ENCODE results near the gene IMMP2L. TPM values are rescaled to one million over a fixed set of nuclear protein-coding genes. Genes with fewer than 3 reads are reported as not detected.

IMMP2L gene
- total and polyA plus RNA-seq, 4 donors, result 7.3 to 21.1 (median 12.4) TPM

DNA sequence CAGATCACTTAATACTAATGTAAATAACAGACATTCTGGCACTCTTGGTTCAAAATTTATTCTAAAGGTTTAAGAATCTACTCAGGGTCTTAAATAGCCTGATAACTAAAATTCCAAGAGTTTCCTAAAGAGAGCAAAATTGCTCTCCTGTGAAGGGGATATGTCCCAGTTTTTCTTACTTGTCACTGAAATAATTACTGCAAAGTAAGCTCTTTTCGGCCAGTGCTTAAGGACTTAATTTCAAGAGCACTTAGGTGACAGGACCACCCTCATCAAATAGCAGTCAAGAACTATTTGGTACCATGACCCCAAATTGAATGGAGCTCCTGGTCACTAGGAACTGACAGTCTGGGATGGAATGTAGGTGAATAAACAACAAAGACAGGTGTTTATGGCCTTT is 1.8 kb upstream of the IMMP2L start:
- no peaks in the 10 kb centered on the region for H3K27me3 ChIP-seq (ENCODE audit: control insufficient read depth in 4 of 4, insufficient read depth in 4 of 4, low read length in 3 of 4)
- WGBS, result 0% methylated on average over 1 of the region's 1 CpG
- no peak overlapping the region for H3K4me3 ChIP-seq (ENCODE audit: low read depth in 1 of 3, low read length in 3 of 3)
- no peak overlapping the region for H3K9ac ChIP-seq (ENCODE audit: low read depth in 1 of 2, low read length in 2 of 2)
- H3K36me3 ChIP-seq (ENCODE audit: control insufficient read depth in 4 of 4, insufficient read depth in 3 of 4, low read depth in 1 of 4, low read length in 3 of 4), result no peaks in the 10 kb centered on the region
- H3K27ac ChIP-seq (ENCODE audit: low read depth in 1 of 2, low read length in 2 of 2), result no peak overlapping the region
- TF ChIP-seq JUND (IDR thresholded peaks at IDR 0.05) (no peak), NR2F2 (IDR thresholded peaks at IDR 0.05) (no peak), SP1 (IDR thresholded peaks at IDR 0.05) (no peak), EGR1 (IDR thresholded peaks at IDR 0.05; ENCODE audit: low read depth in 2 of 2) (no peak), HNF4G (IDR thresholded peaks at IDR 0.05) (no peak), RAD21 (IDR thresholded peaks at IDR 0.05) (no peak)
- TF ChIP-seq, protein P1, sequence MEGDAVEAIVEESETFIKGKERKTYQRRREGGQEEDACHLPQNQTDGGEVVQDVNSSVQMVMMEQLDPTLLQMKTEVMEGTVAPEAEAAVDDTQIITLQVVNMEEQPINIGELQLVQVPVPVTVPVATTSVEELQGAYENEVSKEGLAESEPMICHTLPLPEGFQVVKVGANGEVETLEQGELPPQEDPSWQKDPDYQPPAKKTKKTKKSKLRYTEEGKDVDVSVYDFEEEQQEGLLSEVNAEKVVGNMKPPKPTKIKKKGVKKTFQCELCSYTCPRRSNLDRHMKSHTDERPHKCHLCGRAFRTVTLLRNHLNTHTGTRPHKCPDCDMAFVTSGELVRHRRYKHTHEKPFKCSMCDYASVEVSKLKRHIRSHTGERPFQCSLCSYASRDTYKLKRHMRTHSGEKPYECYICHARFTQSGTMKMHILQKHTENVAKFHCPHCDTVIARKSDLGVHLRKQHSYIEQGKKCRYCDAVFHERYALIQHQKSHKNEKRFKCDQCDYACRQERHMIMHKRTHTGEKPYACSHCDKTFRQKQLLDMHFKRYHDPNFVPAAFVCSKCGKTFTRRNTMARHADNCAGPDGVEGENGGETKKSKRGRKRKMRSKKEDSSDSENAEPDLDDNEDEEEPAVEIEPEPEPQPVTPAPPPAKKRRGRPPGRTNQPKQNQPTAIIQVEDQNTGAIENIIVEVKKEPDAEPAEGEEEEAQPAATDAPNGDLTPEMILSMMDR (IDR thresholded peaks at IDR 0.05; ENCODE audit: low read depth, low read length, missing input control), result no peak
- TF ChIP-seq, protein P2, sequence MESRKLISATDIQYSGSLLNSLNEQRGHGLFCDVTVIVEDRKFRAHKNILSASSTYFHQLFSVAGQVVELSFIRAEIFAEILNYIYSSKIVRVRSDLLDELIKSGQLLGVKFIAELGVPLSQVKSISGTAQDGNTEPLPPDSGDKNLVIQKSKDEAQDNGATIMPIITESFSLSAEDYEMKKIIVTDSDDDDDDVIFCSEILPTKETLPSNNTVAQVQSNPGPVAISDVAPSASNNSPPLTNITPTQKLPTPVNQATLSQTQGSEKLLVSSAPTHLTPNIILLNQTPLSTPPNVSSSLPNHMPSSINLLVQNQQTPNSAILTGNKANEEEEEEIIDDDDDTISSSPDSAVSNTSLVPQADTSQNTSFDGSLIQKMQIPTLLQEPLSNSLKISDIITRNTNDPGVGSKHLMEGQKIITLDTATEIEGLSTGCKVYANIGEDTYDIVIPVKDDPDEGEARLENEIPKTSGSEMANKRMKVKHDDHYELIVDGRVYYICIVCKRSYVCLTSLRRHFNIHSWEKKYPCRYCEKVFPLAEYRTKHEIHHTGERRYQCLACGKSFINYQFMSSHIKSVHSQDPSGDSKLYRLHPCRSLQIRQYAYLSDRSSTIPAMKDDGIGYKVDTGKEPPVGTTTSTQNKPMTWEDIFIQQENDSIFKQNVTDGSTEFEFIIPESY (IDR thresholded peaks at IDR 0.05), result no peak
- peaks cover 3 to 11% (median 6%) of the 10 kb centered on the region in 4 donors for H3K4me1 ChIP-seq (ENCODE audit: control insufficient read depth in 4 of 4, insufficient read depth in 4 of 4, low read length in 3 of 4)
- no peaks in the 10 kb centered on the region for H3K9me3 ChIP-seq (ENCODE audit: control insufficient read depth in 4 of 4, low read length in 3 of 4)
- no peak for DNase-seq (ENCODE audit: low spot score)

DNA sequence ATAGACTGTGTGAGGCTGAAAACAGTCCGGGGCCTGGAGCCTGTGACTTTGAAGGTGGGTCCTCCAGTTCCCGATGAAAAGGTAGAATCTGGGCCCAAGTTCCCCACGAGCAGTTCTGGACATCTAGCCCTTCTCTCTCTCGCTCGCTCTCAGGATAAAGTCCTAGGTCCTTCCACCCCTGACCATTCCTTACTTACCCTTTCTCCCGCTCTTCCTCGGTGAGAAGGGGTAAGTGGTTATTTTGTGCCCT is 713 bp downstream of the IMMP2L start:
- 5% methylated on average over 7 of the region's 7 CpGs for WGBS
- DNase-seq (ENCODE audit: low spot score), result peak; percentile 34
- no peaks in the 10 kb centered on the region for H3K27me3 ChIP-seq (ENCODE audit: control insufficient read depth in 4 of 4, insufficient read depth in 4 of 4, low read length in 3 of 4)
- peaks cover 3 to 11% (median 6%) of the 10 kb centered on the region in 4 donors for H3K4me1 ChIP-seq (ENCODE audit: control insufficient read depth in 4 of 4, insufficient read depth in 4 of 4, low read length in 3 of 4)
- H3K9me3 ChIP-seq (ENCODE audit: control insufficient read depth in 4 of 4, low read length in 3 of 4), result no peaks in the 10 kb centered on the region
- TF ChIP-seq TAF1 (conservative IDR thresholded peaks at IDR 0.05) (no peak), SP1 (IDR thresholded peaks at IDR 0.05) (no peak), FOXA2 (IDR thresholded peaks at IDR 0.05) (no peak), YY1 (IDR thresholded peaks at IDR 0.05) (no peak), JUND (IDR thresholded peaks at IDR 0.05) (no peak), HNF4A (conservative IDR thresholded peaks at IDR 0.05) (no peak), RXRA (IDR thresholded peaks at IDR 0.05) (no peak), HNF4G (IDR thresholded peaks at IDR 0.05) (no peak), NR2F2 (IDR thresholded peaks at IDR 0.05) (no peak), RAD21 (IDR thresholded peaks at IDR 0.05) (no peak), EGR1 (IDR thresholded peaks at IDR 0.05; ENCODE audit: low read depth in 2 of 2) (no peak), GABPA (IDR thresholded peaks at IDR 0.05 in 1 of 2, conservative IDR thresholded peaks at IDR 0.05 in 1 of 2) (no peak)
- TF ChIP-seq, protein P3, sequence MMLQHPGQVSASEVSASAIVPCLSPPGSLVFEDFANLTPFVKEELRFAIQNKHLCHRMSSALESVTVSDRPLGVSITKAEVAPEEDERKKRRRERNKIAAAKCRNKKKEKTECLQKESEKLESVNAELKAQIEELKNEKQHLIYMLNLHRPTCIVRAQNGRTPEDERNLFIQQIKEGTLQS (IDR thresholded peaks at IDR 0.05), result no peak
- TF ChIP-seq, protein P1 (IDR thresholded peaks at IDR 0.05; ENCODE audit: low read depth, low read length, missing input control), result no peak
- TF ChIP-seq, protein P2 (IDR thresholded peaks at IDR 0.05), result no peak
- TF ChIP-seq, protein P4, sequence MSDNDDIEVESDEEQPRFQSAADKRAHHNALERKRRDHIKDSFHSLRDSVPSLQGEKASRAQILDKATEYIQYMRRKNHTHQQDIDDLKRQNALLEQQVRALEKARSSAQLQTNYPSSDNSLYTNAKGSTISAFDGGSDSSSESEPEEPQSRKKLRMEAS (IDR thresholded peaks at IDR 0.05), result no peak
- TF ChIP-seq, protein P5, sequence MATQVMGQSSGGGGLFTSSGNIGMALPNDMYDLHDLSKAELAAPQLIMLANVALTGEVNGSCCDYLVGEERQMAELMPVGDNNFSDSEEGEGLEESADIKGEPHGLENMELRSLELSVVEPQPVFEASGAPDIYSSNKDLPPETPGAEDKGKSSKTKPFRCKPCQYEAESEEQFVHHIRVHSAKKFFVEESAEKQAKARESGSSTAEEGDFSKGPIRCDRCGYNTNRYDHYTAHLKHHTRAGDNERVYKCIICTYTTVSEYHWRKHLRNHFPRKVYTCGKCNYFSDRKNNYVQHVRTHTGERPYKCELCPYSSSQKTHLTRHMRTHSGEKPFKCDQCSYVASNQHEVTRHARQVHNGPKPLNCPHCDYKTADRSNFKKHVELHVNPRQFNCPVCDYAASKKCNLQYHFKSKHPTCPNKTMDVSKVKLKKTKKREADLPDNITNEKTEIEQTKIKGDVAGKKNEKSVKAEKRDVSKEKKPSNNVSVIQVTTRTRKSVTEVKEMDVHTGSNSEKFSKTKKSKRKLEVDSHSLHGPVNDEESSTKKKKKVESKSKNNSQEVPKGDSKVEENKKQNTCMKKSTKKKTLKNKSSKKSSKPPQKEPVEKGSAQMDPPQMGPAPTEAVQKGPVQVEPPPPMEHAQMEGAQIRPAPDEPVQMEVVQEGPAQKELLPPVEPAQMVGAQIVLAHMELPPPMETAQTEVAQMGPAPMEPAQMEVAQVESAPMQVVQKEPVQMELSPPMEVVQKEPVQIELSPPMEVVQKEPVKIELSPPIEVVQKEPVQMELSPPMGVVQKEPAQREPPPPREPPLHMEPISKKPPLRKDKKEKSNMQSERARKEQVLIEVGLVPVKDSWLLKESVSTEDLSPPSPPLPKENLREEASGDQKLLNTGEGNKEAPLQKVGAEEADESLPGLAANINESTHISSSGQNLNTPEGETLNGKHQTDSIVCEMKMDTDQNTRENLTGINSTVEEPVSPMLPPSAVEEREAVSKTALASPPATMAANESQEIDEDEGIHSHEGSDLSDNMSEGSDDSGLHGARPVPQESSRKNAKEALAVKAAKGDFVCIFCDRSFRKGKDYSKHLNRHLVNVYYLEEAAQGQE (IDR thresholded peaks at IDR 0.05), result no peak
- H3K36me3 ChIP-seq (ENCODE audit: control insufficient read depth in 4 of 4, insufficient read depth in 3 of 4, low read depth in 1 of 4, low read length in 3 of 4), result peaks cover 0 to 16% (median 2%) of the 10 kb centered on the region in 4 donors
- peak overlapping the region; percentile 79 to 91 for H3K27ac ChIP-seq (ENCODE audit: low read depth in 1 of 2, low read length in 2 of 2)
- H3K9ac ChIP-seq (ENCODE audit: low read depth in 1 of 2, low read length in 2 of 2), result peak overlapping the region; percentile 88 to 92
- H3K4me3 ChIP-seq (ENCODE audit: low read depth in 1 of 3, low read length in 3 of 3), result peak overlapping the region; percentile 62 to 81 (median 68)

Measured in liver (tissue), 9 donors.